NCI-H146 treated with DMSO at 0.1 percent for 48 hours (cell line): Measurements from ENCODE around the gene MACROD2.

Experiments used
- DNase-seq: peaks from one replicate; lab custom pipeline; 2025; ENCODE audit not compliant: unreplicated experiment; lab: John Stamatoyannopoulos, UW

MACROD2 gene

DNA sequence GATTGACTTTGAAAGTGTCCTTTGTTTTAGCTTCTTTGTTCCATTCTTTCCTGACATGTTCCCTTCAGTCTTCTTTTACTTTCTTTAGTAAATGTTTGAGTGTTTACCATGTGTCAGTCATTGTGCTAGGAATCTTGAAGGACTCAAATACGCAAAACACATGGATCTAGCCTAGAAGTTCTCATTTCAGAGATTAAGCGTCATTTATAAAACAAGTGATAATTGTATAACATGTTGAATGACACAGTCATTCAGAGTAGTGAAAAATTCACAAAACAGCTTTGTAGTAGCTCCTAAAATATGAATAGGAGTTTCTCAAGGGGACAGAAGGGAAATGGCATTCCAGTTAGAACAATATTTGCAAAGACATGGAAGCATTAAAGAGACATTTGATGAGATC, 66.9 kb downstream of the MACROD2 start:
- no peak for DNase-seq

DNA sequence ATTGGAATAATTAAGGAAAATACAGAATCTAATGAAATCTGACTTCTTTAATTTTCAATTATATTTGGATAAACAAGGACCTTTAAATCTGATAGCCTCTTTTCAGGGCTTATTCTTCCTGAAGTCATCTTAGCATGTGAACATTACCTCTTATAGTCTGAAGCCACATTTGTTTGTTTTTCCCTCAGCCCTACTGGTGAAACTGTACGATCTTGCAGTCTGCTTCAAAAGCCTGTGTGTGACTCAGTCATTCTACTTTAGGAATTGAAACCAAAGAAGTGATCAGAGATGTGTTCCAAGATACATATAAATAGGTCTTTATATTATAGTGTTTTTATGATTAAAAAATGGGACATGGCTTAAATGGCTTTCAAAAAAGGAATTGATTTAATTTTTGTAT, 67.5 kb downstream of the MACROD2 start:
- no peak for DNase-seq

DNA sequence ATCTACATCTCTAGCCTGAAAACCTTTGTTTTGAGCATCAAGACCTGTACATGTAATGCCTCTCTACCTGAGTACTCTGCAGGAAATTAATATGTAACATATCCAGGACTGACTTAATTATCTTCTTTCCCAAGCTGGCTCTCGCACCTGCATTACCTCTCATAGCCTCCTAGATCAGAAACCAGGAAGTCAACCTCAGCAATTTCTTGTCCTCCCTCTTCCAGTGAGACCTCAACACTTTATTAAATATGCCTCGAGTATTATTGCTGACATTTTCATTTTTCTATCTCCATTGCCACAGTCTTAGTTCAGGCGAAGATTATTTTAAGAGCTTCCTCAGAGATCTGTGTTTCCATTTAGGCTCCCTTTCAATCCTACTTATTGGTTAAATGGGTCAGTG, 69.0 kb downstream of the MACROD2 start:
- DNase-seq, result no peak

DNA sequence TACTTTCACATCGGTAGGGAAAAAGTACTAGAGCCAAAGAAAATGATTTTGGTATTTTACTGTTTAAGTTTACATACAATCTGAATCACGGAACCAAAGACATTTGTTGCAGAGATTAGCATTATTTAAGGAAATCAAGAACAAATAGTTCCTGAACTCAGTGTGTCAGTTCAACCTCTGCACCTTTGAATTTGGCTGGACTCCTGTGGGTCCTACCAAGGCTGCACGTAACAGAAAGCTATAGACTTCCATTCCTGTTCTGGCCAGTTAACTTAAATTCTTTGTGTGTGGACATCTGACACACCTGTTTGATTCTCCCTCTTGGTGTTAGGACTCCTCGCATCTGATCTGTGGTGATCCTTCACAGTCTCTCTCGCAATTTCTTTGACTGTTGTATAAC, 69.6 kb downstream of the MACROD2 start:
- no peak for DNase-seq

DNA sequence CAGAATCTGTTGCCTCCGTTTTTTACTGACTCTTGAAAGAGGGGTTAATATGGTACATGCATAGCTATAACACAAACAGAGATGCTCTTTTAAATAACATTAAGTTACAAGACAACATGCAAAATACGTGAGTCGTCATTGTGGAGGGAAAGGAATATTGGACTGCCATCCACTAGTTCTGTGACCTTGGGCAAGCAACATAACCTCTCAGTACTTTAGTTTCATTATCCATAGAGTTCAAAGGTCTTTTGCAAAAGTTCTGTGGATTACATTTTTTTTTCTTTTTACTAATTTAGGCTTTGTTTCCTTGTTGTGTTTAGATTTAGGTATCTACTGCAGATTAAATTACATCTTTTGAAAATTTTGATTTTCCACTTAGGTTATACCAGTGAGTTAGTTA, 70.5 kb downstream of the MACROD2 start:
- DNase-seq, result no peak

DNA sequence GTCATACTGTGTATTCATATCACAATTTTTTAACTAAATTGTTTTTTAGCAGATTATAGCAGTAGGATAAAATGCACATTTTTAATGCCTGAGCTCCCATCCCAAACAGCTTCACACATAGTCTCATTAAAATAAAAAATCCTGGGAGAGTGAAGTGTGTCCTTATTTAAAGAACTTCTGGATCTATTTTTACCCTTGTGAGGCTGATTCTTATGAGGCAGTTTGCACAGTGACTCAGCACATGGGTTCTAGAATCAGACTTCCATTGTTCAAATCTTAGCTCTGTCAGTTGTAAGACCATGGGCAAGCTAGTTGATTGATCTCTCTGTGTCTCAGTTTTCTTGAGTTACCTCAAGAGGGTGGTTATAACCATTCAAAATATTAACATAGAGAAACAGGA, 72.3 kb downstream of the MACROD2 start:
- no peak for DNase-seq

DNA sequence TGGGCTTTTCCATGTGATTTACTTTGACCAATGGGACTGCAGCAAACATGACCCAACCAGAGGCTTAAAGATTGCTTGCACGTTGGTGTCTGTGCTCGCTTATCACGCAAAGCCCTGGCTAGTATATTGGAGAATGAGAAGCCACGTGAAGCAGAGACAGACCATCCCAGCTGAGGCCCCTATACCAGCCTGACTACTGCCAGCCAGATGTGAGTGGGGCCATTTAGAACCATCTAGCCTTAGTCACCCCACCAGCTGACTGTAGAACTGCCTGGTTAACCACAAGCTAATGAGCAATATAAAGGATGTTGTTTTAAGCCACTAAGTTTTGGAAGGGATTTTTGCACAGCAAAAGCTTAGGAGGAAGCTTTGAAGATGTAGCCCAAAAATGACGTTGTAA, 74.5 kb downstream of the MACROD2 start:
- no peak for DNase-seq

DNA sequence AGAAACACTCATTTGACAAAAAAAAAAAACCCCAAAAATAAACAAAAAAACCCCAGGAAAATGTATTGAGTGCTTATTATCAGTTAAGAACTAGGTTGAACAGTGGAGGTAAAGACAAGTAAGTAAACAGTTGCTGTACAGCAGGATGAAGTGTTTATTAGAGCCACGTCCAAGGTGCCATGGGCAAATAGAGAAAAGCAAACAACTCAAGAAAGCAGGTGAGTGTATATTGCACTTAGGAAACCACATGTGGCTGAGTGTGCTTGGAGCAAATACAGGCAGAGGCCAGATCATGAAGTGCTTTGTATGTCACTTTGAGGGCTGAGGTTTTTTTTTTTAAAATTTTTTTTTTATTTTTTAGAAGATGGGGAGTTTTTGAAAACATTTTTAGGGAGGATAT, 98.3 kb downstream of the MACROD2 start:
- peak; percentile 94 for DNase-seq

DNA sequence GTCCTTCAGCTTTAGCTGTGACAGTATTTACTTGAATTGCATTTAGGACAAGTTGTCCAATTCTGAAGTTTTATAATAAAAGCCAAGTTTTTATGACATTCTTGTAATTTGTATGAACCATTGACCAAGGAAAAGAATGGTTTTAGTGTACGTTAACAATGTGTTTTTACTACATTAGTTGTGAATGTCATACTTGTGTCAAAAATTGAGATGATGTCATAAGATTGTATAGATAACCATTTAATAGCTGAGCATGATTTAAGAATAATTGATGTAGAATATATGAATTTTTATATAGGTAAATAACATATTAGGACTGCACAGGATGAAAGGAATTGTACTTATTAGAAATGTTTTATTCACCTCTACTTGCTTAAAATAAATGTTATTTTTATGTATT, 102.9 kb downstream of the MACROD2 start:
- no peak for DNase-seq

DNA sequence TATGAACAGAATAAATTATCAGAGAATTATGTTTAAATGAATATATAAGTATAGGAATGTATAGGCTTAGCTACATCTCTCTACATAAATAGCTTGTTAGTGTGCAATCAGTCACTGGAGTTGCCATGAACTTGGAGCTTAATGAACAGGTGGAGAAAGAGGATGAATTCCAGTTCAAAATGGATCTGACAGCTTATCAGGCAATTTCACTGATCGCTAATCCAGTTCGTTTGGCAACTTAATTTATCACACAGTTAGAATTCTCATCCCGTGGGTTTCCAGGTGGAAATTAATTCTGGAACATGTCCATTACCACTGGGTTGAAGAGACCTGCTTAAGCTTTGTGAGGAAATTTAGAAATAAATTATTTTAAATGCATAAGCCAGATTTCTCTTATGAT, 118.1 kb downstream of the MACROD2 start:
- no peak for DNase-seq

DNA sequence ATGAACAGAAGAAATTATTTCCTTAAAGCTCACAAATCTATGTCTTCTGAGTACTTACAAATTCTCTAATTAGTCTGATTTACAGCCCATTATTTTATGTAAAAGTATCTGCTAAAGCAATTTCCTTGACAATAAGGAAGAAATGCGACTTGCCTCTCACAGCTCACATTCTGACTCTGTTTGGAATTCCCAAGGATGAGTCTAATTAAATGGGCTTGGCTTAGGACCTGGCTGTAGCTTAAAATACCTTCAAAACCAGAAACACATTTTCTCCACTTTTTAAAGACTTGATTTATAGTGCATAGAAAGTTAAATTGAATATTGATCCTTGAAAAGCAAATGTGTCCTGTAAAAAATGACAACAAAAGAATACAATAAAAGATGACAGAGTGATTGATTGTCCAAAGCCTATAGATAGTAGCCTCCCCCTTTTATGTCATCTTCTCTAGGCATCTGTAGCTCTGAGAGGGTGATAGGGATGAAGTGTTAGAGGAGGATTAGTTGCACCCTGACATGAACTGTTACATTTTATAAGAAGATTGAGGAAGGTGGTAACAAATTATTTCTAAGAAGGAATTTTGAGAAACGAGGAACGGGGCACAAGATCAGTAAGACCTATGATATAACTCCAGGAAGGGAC, 118.9 kb downstream of the MACROD2 start:
- DNase-seq, result peak; percentile 66

DNA sequence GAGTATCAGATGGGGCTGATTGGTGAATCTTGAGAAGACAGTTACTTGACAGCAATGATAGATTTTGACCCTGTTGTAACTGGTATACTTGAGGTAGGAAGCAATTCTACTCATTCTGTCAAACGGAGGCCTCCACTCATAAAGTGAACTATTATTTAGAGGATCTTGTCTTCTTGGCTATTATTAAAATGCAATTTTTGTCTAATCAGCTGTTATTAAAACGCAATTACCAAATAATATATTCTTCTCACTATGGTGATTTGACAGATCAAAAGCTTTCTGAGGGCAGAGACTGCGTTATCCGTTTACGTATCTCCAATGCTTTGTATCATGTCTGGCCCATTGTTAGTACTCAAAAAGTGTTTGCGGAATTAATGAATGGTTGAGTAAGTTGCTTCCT, 120.7 kb downstream of the MACROD2 start:
- DNase-seq, result no peak

DNA sequence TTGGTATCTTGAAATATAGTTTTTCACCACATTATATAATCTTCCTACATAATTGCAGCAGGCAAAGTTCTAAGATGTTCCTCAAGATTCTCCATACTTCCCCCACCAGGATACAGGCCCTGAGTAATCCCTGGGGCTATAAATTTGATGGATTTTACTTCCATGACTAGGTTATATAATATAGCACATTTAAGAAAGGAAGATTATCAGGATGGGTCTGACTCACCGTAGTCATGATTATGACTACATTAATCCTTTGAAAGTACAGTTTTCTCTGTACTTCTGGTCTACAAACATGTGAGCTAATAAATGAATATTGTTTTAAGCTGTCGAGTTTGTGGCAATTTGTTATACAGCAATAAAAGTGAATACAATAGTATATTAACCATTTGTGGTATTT, 122.5 kb downstream of the MACROD2 start:
- no peak for DNase-seq

DNA sequence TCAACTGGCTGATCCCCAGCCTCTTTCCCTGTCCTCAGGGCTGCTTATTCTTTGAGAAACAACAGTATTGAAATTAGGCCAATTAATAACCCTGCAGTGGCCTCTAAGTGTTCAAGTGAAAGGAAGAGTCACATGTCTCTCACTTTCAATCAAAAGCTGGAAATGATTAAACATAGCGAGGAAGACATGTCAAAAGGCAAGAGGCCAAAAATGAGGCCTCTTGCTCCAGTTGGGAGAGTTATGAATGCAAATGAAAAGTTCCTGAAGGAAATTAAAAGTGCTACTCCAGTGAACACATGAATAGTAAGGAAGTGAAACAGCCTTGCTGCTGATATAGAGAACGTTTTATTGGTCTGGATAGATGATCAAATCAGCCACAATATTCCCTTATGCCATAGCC, 131.5 kb downstream of the MACROD2 start:
- DNase-seq, result no peak

DNA sequence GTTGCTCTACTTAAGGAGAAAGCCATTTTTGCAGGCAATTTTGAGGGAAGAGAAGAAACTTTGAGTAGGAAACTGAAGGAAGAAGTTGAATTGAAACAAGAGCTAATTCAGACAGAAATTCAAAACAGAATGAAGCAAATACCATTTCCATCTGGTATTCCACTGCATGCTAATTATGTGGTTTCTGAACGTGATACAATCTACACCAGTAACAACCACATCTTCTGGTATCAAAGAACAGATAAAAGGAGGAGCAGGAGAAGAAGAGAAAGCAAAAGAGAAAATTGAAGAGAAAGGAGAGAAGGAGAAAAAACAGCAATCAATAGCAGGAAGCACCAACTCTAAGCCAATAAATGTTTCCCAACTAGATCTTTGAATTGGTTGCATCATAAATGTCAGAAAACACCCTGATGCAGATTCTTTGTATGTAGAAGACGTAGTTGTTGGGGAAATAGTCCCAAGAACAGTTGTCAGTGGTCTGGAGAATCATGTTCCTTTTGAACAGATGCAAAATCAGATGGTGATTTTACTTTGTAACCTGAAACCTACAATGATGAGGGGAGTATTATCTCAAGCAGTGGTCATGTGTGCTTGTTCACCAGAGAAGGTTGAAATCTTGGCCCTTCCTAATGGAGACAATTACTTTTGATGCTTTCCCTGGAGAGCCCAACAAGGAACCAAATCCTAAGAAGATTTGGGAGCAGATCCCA, 132.4 kb downstream of the MACROD2 start:
- no peak for DNase-seq

DNA sequence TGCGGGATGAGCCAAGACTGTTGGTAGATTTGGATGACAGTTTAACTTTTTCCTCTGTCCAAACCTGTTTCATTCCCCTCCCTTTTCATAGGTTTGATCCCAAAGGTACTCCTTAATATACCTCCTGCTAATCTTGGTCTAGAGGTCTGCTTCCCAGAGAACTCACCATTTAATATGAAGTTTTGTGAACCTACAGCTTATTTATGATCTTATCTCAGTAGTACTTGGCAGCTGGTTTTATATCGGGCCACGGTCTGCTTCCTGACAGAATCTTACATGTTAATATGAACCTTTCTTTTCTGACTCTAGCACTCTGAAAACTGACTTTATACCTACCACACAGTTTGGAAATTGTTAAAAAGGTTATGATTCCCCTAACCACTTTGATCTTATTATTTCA, 138.7 kb downstream of the MACROD2 start:
- no peak for DNase-seq

DNA sequence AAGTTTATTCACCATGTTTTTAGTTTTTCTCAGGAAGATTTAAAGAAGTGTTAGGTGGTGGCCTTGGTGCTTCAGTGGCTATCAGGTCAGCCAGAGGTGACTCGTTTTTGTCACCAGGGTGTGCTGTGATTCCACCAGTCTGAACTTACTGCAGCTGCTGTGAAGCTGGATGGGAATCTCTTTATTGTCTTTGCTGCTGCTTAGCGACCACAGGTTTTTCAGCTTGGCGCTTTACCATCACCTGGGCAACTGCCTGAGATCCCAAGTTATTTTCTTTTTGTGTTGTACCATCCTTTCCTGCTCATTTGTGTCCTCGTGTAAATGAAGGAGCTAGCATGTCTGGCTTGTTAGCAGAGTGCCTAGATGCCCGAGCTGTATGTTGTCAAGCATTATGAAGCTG, 146.9 kb downstream of the MACROD2 start:
- DNase-seq, result peak; percentile 95

DNA sequence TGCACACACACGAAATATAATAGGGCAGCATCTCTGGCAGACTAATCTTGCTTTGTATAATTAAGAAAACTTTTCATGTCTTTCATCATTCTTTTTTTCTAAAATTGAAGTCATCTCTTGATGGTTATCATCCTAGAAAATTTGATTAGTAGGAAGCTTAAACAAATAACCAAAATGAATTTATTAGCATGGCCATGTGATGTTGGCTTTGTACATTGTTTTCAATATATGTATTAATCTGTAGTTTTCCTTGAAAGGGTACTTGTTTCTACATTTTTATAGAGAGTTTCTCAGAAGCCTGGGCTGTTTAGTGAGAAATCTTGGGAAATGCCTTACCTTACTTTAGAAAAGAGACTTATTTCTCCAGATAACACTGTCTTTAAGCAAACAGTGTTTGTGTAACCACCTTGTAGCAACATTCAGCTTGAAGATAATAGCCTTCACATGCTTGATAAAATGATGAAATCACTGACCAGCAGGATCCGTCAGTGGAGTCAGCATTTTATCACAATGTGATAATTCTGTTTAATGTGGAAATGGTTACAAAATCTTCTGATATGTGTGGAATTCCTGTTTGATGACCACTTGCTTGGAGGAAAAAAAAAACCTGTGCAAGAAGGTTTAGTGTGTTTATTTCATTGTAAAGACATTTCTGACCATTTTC, 147.8 kb downstream of the MACROD2 start:
- peak; percentile 48 for DNase-seq

DNA sequence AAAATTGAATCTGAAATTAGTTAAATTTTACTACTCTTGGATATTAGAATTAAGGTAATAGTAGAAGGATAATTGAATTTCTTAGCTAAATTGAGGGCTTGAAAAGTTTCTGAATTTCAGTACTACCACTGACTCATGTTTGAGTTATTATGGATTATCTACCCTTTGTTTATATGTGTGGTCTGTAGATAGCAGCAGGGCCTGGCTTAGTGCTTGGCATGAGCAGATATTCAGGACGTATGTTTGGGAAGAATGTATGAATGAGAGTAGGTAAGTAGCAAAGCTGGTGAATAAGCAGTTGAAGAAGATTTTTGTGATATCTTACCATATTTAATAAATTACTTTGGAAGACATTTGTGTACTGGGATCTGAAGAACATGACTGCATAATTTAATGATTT, 152.7 kb downstream of the MACROD2 start:
- no peak for DNase-seq

DNA sequence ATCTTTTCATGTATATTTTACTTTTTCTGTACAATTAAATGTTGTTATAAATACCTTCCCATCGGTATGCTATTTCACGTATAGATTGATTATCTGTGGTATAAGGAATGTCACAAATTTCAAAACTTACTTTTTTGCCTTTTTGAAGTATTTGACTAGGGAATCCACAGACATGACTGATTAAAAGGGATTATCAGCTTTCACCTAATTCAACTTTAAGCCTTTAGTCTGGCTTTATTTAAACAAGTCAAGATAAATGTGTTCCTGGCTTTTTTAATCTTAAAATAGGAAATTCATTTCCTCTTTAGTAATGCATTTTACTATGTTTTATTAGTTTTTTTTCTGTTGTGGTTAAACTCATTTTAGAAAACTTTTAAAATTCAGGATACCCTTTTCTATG, 160.0 kb downstream of the MACROD2 start:
- DNase-seq, result no peak

DNA sequence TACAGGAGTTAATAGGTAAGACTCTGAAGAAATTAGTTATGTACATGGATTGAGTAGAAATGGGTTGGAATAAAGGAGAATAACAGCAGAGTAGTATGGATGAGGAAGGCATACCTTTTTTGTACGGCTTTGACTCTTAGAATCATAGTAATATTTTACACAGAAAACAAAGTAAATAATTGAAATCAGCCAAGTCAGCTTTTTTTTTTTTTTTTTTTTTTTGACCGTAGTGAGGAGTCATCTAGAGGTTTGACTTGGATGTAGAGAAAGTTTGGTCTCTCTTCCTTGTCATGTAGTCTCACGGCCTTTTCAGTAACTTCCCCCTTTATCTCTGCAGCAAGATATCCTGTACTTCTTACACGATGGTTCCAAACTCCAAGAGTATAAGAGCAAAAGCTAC, 183.2 kb downstream of the MACROD2 start:
- DNase-seq, result no peak

DNA sequence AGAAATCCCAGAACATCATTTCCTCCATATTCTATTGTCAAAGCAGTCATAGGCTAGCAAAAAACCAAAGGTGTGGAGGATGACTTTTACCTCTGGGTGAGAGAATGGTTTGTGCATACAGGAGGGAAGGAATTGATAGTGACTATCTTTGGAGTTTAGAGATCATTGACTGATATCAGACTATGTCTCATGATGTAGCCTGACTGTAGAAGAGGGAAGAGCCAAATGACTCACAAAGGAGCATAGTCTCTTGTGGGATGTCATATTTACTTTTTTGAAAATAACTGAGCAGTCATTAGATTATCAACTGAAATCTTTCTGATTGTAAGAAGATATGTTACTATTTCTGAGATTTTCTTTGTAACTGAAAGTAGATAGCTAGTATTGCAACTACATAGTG, 183.6 kb downstream of the MACROD2 start:
- DNase-seq, result no peak
